Activated CD4-positive, alpha-beta memory T cell treated with anti-CD3 and anti-CD28 coated beads, Interleukin-2, amount 10 ng/mL, durations not matched to agents 7 days and 5 days (primary cell): Measurements from ENCODE around the gene ARSA. TPM values are rescaled to one million over a fixed set of nuclear protein-coding genes. Genes with fewer than 3 reads are reported as not detected.

Experiments
- CTCF ChIA-PET: fragments of 350-600 bp; sonication (Branson Sonifier 250); formaldehyde crosslinking; loops from one replicate; lab custom pipeline; 2021; ENCODE audit warnings: antibody characterized with exemption, inconsistent platforms; lab: Charles Lee
- POLR2A ChIA-PET: fragments of 350-600 bp; sonication (Branson Sonifier 250); formaldehyde crosslinking; loops from one replicate; lab custom pipeline; 2021; ENCODE audit warnings: antibody characterized with exemption; lab: Charles Lee
- DNase-seq: peaks from one replicate; pipeline ENCODE4 v3.0.0-alpha.2; 2020
- H3K27ac Mint-ChIP-seq: one replicate; pipeline ENCODE4 v1.8.0; 2021; ENCODE audit warnings: mild to moderate bottlenecking, mixed read lengths
- H3K27me3 Mint-ChIP-seq: one replicate; pipeline ENCODE4 v1.8.0; 2021; ENCODE audit warnings: mixed read lengths
- H3K36me3 Mint-ChIP-seq: one replicate; pipeline ENCODE4 v1.8.0; 2021; ENCODE audit warnings: low read depth, mixed read lengths
- H3K4me1 Mint-ChIP-seq: one replicate; pipeline ENCODE4 v1.8.0; 2021; ENCODE audit warnings: mixed read lengths
- H3K4me3 Mint-ChIP-seq: one replicate; pipeline ENCODE4 v1.8.0; 2021; ENCODE audit warnings: mild to moderate bottlenecking, mixed read lengths
- H3K9me3 Mint-ChIP-seq: one replicate; pipeline ENCODE4 v1.8.0; 2021; ENCODE audit warnings: mixed read lengths
- total RNA-seq, 2 experiments: library from RNA; stranded (reverse); gene quantifications; one replicate each; pipeline ENCODE4 v1.2.3, GENCODE V29; 2021

Gene ARSA
- total RNA-seq, 2 experiments from 2014 or later: 63.1 to 65.0 TPM

- H3K27ac Mint-ChIP-seq: peak within 1 kb of the TSS; percentile 35
- DNase-seq: no peak
- peaks cover 36% of the 10 kb centered on the region for H3K4me1 Mint-ChIP-seq
- H3K4me3 Mint-ChIP-seq: peak within 1 kb of the TSS; percentile 62
- H3K9me3 Mint-ChIP-seq: no peaks in the 10 kb centered on the region
- H3K27me3 Mint-ChIP-seq: no peaks in the 10 kb centered on the region
- POLR2A ChIA-PET: interaction anchor here (1.0 to 2.2 kb wide), 8 partner anchors 12 to 53 kb away, joined by 3 to 14 read pairs (median 6); partner anchors contain the start of genes KLHDC7B, SCO2 and SYCE3
- CTCF ChIA-PET: interaction anchor here (0.8 to 1.9 kb wide), 4 partner anchors 12 to 53 kb away, joined by 3 to 4 read pairs (median 4); partner anchors contain the start of gene SCO2
- H3K36me3 Mint-ChIP-seq: peaks cover 31% of the 10 kb centered on the region
These were observed 49.8 kb downstream of the ARSA start, which contains the start of gene CPT1B for GRCh38 chr22:50577987-50578775. TSS of gene CPT1B (minus strand) at chr22:50578427. CDS start at chr22:50577915, 512 bp downstream.

GRCh38 chr22:50577697-50577986, 50.3 kb downstream of the ARSA start:
- peaks cover 36% of the 10 kb centered on the region for H3K4me1 Mint-ChIP-seq
- H3K36me3 Mint-ChIP-seq: peaks cover 34% of the 10 kb centered on the region
- DNase-seq: no peak
- H3K4me3 Mint-ChIP-seq: peak overlapping the region; percentile 62
- H3K27me3 Mint-ChIP-seq: no peaks in the 10 kb centered on the region
- H3K27ac Mint-ChIP-seq: peak overlapping the region; percentile 35
- CTCF ChIA-PET: interaction anchor here (1.1 to 3.7 kb wide), 4 partner anchors 12 to 52 kb away, joined by 3 to 18 read pairs (median 4); partner anchors contain the start of genes SCO2 and SYCE3
- H3K9me3 Mint-ChIP-seq: no peaks in the 10 kb centered on the region
- POLR2A ChIA-PET: interaction anchor here (1.0 to 2.2 kb wide), 6 partner anchors 15 to 52 kb away, joined by 3 to 14 read pairs (median 6); partner anchors contain the start of genes KLHDC7B, SCO2, SYCE3 and TYMP

DNA sequence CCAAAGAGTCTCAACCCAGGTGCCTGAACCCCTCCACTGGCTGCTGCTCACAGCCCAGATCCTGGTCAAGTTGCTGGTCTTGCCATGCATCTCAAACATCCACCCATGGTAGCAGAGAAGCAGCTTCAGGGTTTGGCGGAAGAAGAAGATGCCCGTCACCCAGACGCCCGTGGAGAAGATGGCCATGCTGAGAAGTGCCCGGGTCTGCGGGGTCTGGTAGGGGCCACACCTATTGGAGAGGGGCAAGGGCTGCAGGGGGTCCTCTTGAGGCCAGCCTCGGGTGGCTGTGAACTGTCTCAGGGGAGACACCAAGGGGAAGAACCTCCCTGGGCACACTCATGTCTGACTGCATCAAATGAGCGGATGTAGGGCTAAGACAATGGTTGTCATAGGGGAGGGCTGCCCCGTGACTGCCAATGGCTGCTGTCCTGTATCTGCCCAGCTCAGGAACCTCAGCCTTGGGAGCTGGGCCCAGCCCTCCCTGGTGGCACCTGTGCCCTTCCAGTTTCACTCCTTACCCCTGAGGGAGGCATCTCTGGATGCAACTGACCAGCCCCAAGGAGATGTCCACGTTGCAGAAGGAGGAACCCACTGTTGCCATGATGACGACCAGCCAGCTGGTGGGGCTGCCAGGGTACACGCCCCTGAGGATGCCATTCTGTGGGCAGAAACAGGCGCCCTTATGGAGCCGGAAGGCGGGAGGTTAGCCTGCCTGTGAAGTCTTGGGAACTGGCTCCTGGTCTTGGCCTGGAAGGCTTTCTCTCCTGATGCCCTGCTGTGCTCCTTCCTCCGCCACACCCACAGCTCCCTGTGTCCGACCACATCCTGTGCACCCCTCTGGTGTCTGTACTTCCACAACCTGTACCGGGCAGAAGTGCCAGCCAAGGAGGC, 50.9 kb downstream of the ARSA start:
- H3K36me3 Mint-ChIP-seq: peaks cover 36% of the 10 kb centered on the region
- POLR2A ChIA-PET: interaction anchor here (1.0 to 2.2 kb wide), 6 partner anchors 14 to 51 kb away, joined by 3 to 14 read pairs (median 6); partner anchors contain the start of genes KLHDC7B, SCO2, SYCE3 and TYMP
- peak overlapping the region; percentile 35 for H3K27ac Mint-ChIP-seq
- H3K9me3 Mint-ChIP-seq: no peaks in the 10 kb centered on the region
- DNase-seq: peak; percentile 31
- CTCF ChIA-PET: interaction anchor here (1.1 to 3.7 kb wide), 3 partner anchors 11 to 52 kb away, joined by 3 to 18 read pairs (median 4); partner anchors contain the start of genes SCO2 and SYCE3
- peak overlapping the region; percentile 62 for H3K4me3 Mint-ChIP-seq
- no peaks in the 10 kb centered on the region for H3K27me3 Mint-ChIP-seq
- H3K4me1 Mint-ChIP-seq: peaks cover 36% of the 10 kb centered on the region

- no peaks in the 10 kb centered on the region for H3K9me3 Mint-ChIP-seq
- no peak overlapping the region for H3K27ac Mint-ChIP-seq
- H3K36me3 Mint-ChIP-seq: peaks cover 39% of the 10 kb centered on the region
- DNase-seq: no peak
- H3K4me1 Mint-ChIP-seq: peaks cover 27% of the 10 kb centered on the region
- ChIA-PET CTCF (interaction anchor here (0.6 to 3.7 kb wide), 5 partner anchors 10 to 305 kb away, joined by 3 to 18 read pairs (median 3); partner anchors contain the start of gene SYCE3), POLR2A (interaction anchor here (1.4 to 2.0 kb wide), 2 partner anchors 9 to 45 kb away, joined by 3 to 6 read pairs; no protein-coding TSS in a partner anchor)
- no peaks in the 10 kb centered on the region for H3K27me3 Mint-ChIP-seq
- no peak overlapping the region for H3K4me3 Mint-ChIP-seq
These were observed 51.9 kb downstream of the ARSA start for GRCh38 chr22:50576070-50576469.

GRCh38 chr22:50575426-50575941, 52.5 kb downstream of the ARSA start:
- Mint-ChIP-seq H3K9me3 (no peaks in the 10 kb centered on the region), H3K36me3 (peaks cover 42% of the 10 kb centered on the region), H3K4me3 (no peak overlapping the region), H3K27ac (no peak overlapping the region), H3K4me1 (peaks cover 24% of the 10 kb centered on the region), H3K27me3 (no peaks in the 10 kb centered on the region)
- ChIA-PET POLR2A (interaction anchor here (0.6 to 1.4 kb wide), 3 partner anchors 10 to 48 kb away, joined by 3 to 7 read pairs (median 3); no protein-coding TSS in a partner anchor), CTCF (interaction anchor here (0.6 to 3.7 kb wide), 7 partner anchors 9 to 304 kb away, joined by 3 to 18 read pairs (median 3); partner anchors contain the start of genes SCO2 and SYCE3)
- DNase-seq: no peak

Other genes starting within 250 kb of the ARSA start
- gene SBF1, start 153.1 kb downstream of the ARSA start, total RNA-seq: 100 to 1,000 TPM; 181 to 196 TPM
- 1 to 10 TPM; 7.6 to 8.8 TPM for gene ADM2, start 146.6 kb downstream of the ARSA start, total RNA-seq
- gene MIOX, start 141.3 kb downstream of the ARSA start, total RNA-seq: under 1 TPM; 0.48 to 0.60 TPM
- gene LMF2, start 120.5 kb downstream of the ARSA start, total RNA-seq: 100 to 1,000 TPM; 111 to 114 TPM
- 100 to 1,000 TPM; 105 to 108 TPM for gene NCAPH2, start 119.9 kb downstream of the ARSA start, total RNA-seq
- 1 to 10 TPM; 6.4 to 7.0 TPM for gene SCO2, start 102.6 kb downstream of the ARSA start, total RNA-seq
- 10 to 100 TPM; 89.1 to 90.2 TPM for gene TYMP, start 98.1 kb downstream of the ARSA start, total RNA-seq
- gene KLHDC7B, start 82.3 kb downstream of the ARSA start, total RNA-seq: 1 to 10 TPM; 8.0 to 8.4 TPM
- under 1 TPM; 0.58 to 0.71 TPM for gene SYCE3, start 65.2 kb downstream of the ARSA start, total RNA-seq
- gene CPT1B, start 49.7 kb downstream of the ARSA start, total RNA-seq: 10 to 100 TPM; 60.8 to 60.9 TPM
- gene CHKB, start 45.3 kb downstream of the ARSA start, total RNA-seq: 100 to 1,000 TPM; 101 to 111 TPM
- under 1 TPM; 0.15 to 0.18 TPM for gene MAPK8IP2, start 27.4 kb downstream of the ARSA start, total RNA-seq
- gene SHANK3, start 44.7 kb upstream of the ARSA start, total RNA-seq: under 1 TPM in 1 of 2 experiments, not detected in 1; 0.08 TPM
- gene ACR, start 110.1 kb upstream of the ARSA start, total RNA-seq: not detected
- 10 to 100 TPM; 16.6 to 20.2 TPM for gene RABL2B, start 155.5 kb upstream of the ARSA start, total RNA-seq